Measurements from ENCODE around the gene CDON. TPM values are rescaled to one million over a fixed set of nuclear protein-coding genes. Genes with fewer than 3 reads are reported as not detected.

Gene CDON
- total RNA-seq, 1 donor from 2014 or later, result 71.3 TPM

- H3K4me1 ChIP-seq, result peaks cover 8% of the 10 kb centered on the region
- DNase-seq (ENCODE audit: low spot score), result no peak
- no peak overlapping the region for H3K4me2 ChIP-seq
- Mint-ChIP-seq H3K4me3 (no peak overlapping the region), H3K27ac (peak overlapping the region; percentile 80), H3K27me3 (ENCODE audit: insufficient read depth, low read depth) (peaks cover 12% of the 10 kb centered on the region), H3K9me3 (peaks cover 3% of the 10 kb centered on the region), H3K36me3 (peaks cover 3% of the 10 kb centered on the region), H3K4me1 (peaks cover 49% of the 10 kb centered on the region)
- no peaks in the 10 kb centered on the region for H3K27me3 ChIP-seq
- no peaks in the 10 kb centered on the region for H3K36me3 ChIP-seq
- TF ChIP-seq EZH2phosphoT487 (IDR thresholded peaks at IDR 0.05) (no peak), EZH2 (IDR thresholded peaks at IDR 0.05) (no peak), CTCF (IDR thresholded peaks at IDR 0.05) (no peak)
- peaks cover 5% of the 10 kb centered on the region for H3F3A ChIP-seq (ENCODE audit: low read depth)
- H2AFZ ChIP-seq (replicated peaks), result peak overlapping the region; percentile 90
- H3K9ac ChIP-seq, result no peak overlapping the region
- no peaks in the 10 kb centered on the region for H4K20me1 ChIP-seq (ENCODE audit: low read depth)
- no peaks in the 10 kb centered on the region for H3K9me3 ChIP-seq (ENCODE audit: low read depth)
- H3K4me3 ChIP-seq, result no peak overlapping the region
- H3K79me2 ChIP-seq (ENCODE audit: low read depth), result no peaks in the 10 kb centered on the region
- H3K27ac ChIP-seq, result no peak overlapping the region
Measured at GRCh38 chr11:125941267-125941618, 121.4 kb downstream of the CDON start.

- peaks cover 3% of the 10 kb centered on the region for H3K9me3 Mint-ChIP-seq
- Histone ChIP-seq H3K9me3 (ENCODE audit: low read depth) (no peaks in the 10 kb centered on the region), H3K4me2 (no peak overlapping the region), H3K79me2 (ENCODE audit: low read depth) (no peaks in the 10 kb centered on the region), H3F3A (ENCODE audit: low read depth) (peaks cover 5% of the 10 kb centered on the region), H3K27ac (no peak overlapping the region), H2AFZ (replicated peaks) (no peak overlapping the region), H3K4me1 (peaks cover 8% of the 10 kb centered on the region), H3K27me3 (no peaks in the 10 kb centered on the region), H3K36me3 (no peaks in the 10 kb centered on the region), H3K9ac (no peak overlapping the region), H4K20me1 (ENCODE audit: low read depth) (no peaks in the 10 kb centered on the region), H3K4me3 (no peak overlapping the region)
- H3K4me1 Mint-ChIP-seq, result peaks cover 48% of the 10 kb centered on the region
- TF ChIP-seq CTCF (IDR thresholded peaks at IDR 0.05), result no peak
- no peak for TF ChIP-seq EZH2phosphoT487 (IDR thresholded peaks at IDR 0.05)
- no peak for TF ChIP-seq EZH2 (IDR thresholded peaks at IDR 0.05)
- H3K27ac Mint-ChIP-seq, result peak overlapping the region; percentile 74
- H3K27me3 Mint-ChIP-seq (ENCODE audit: insufficient read depth, low read depth), result peaks cover 12% of the 10 kb centered on the region
- DNase-seq (ENCODE audit: low spot score), result no peak
- no peak overlapping the region for H3K4me3 Mint-ChIP-seq
- H3K36me3 Mint-ChIP-seq, result peaks cover 3% of the 10 kb centered on the region
Measured at GRCh38 chr11:125940145-125940544, 122.5 kb downstream of the CDON start.

GRCh38 chr11:125939081-125939521, 123.6 kb downstream of the CDON start:
- Histone ChIP-seq H3K4me1 (peaks cover 8% of the 10 kb centered on the region), H3F3A (ENCODE audit: low read depth) (peaks cover 5% of the 10 kb centered on the region), H3K9me3 (ENCODE audit: low read depth) (no peaks in the 10 kb centered on the region), H3K4me2 (no peak overlapping the region), H3K9ac (no peak overlapping the region), H4K20me1 (ENCODE audit: low read depth) (no peaks in the 10 kb centered on the region), H3K27me3 (no peaks in the 10 kb centered on the region), H3K4me3 (no peak overlapping the region), H2AFZ (replicated peaks) (peak overlapping the region; percentile 79), H3K79me2 (ENCODE audit: low read depth) (no peaks in the 10 kb centered on the region), H3K36me3 (no peaks in the 10 kb centered on the region), H3K27ac (no peak overlapping the region)
- Mint-ChIP-seq H3K27me3 (ENCODE audit: insufficient read depth, low read depth) (peaks cover 13% of the 10 kb centered on the region), H3K9me3 (peaks cover 3% of the 10 kb centered on the region), H3K36me3 (peaks cover 3% of the 10 kb centered on the region), H3K4me1 (peaks cover 46% of the 10 kb centered on the region), H3K4me3 (peak overlapping the region; percentile 16), H3K27ac (peak overlapping the region; percentile 95)
- TF ChIP-seq EZH2phosphoT487 (IDR thresholded peaks at IDR 0.05) (no peak), EZH2 (IDR thresholded peaks at IDR 0.05) (no peak), CTCF (IDR thresholded peaks at IDR 0.05) (no peak)
- DNase-seq (ENCODE audit: low spot score), result no peak
